Measurements from ENCODE around the gene FKBP11. TPM values are rescaled to one million over a fixed set of nuclear protein-coding genes. Genes with fewer than 3 reads are reported as not detected.
A peak's percentile ranks its signal among the peaks of the same experiment; 100 is the strongest.
"Not testable (repeated sequence)": the region's sequence is repeated elsewhere in the genome, so short reads cannot be mapped to it uniquely, and the experiment has no call there.

The FKBP11 gene
- total and polyA plus RNA-seq, 3 donors from 2014 or later = 13.4 to 22.4 (median 16.4) TPM

DNA sequence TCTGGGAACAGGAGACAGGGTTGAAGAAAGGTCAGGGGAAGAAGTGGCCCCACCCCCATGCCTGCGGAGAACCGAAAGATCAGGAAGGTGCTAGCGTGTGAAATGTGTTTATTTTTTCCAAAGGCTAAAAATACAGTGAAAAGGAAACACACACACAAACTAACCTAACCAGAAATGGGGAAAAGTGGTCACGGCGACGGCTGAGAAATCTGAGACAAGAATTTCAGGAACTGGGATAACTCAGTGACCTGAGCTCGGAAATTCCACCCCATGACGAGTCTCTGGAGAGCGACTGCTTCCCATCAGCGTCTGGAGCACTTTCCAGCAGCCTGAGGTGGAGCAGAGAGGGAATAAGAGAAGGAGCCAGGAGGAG is 43.0 kb downstream of the FKBP11 start:
- Histone ChIP-seq H3K27ac (peak overlapping the region in 1 of 2 donors; percentile 68), H3K27me3 (no peaks in the 10 kb centered on the region), H3K4me1 (peaks cover 7% of the 10 kb centered on the region), H3K9me3 (no peaks in the 10 kb centered on the region), H3K4me3 (no peak overlapping the region), H3K36me3 (ENCODE audit: low read depth, missing control alignments) (no peaks in the 10 kb centered on the region)
- TF ChIP-seq, protein P1, sequence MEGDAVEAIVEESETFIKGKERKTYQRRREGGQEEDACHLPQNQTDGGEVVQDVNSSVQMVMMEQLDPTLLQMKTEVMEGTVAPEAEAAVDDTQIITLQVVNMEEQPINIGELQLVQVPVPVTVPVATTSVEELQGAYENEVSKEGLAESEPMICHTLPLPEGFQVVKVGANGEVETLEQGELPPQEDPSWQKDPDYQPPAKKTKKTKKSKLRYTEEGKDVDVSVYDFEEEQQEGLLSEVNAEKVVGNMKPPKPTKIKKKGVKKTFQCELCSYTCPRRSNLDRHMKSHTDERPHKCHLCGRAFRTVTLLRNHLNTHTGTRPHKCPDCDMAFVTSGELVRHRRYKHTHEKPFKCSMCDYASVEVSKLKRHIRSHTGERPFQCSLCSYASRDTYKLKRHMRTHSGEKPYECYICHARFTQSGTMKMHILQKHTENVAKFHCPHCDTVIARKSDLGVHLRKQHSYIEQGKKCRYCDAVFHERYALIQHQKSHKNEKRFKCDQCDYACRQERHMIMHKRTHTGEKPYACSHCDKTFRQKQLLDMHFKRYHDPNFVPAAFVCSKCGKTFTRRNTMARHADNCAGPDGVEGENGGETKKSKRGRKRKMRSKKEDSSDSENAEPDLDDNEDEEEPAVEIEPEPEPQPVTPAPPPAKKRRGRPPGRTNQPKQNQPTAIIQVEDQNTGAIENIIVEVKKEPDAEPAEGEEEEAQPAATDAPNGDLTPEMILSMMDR (IDR thresholded peaks at IDR 0.05) = no peak
- no peak for TF ChIP-seq POLR2A (IDR thresholded peaks at IDR 0.05)
- WGBS, 2 donors = 26 to 41% methylated on average over 10 of the region's 10 CpGs
- peak; percentile 25 for DNase-seq
- intact Hi-C loops (cut with DNase I; ENCODE audit: low total_unique reads) = no loop called here

GRCh38 chr12:48881686-48882314 is 43.5 kb downstream of the FKBP11 start:
- Histone ChIP-seq H3K36me3 (ENCODE audit: low read depth, missing control alignments) (no peaks in the 10 kb centered on the region), H3K27me3 (no peaks in the 10 kb centered on the region), H3K9me3 (no peaks in the 10 kb centered on the region), H3K27ac (peak overlapping the region in 1 of 2 donors; percentile 68), H3K4me1 (peaks cover 7% of the 10 kb centered on the region), H3K4me3 (no peak overlapping the region)
- intact Hi-C loops (cut with DNase I; ENCODE audit: low total_unique reads) = no loop called here
- WGBS, 2 donors = 44 to 47% methylated on average over 9 of the region's 9 CpGs
- TF ChIP-seq, protein P1 (IDR thresholded peaks at IDR 0.05) = no peak
- TF ChIP-seq POLR2A (IDR thresholded peaks at IDR 0.05) = no peak
- no peak for DNase-seq

- no peak for DNase-seq
- intact Hi-C loops (cut with DNase I; ENCODE audit: low total_unique reads) = no loop called here
- no peak overlapping the region for H3K27ac ChIP-seq
- no peak overlapping the region for H3K4me3 ChIP-seq
- H3K27me3 ChIP-seq = no peaks in the 10 kb centered on the region
- WGBS, 2 donors = 90 to 94% methylated on average over 9 of the region's 9 CpGs
- no peak for TF ChIP-seq POLR2A (IDR thresholded peaks at IDR 0.05)
- TF ChIP-seq, protein P1 (IDR thresholded peaks at IDR 0.05) = no peak
- H3K36me3 ChIP-seq (ENCODE audit: low read depth, missing control alignments) = no peaks in the 10 kb centered on the region
- no peaks in the 10 kb centered on the region for H3K9me3 ChIP-seq
- peaks cover 7% of the 10 kb centered on the region for H3K4me1 ChIP-seq
These were observed 44.6 kb downstream of the FKBP11 start for GRCh38 chr12:48880647-48881046.

DNA sequence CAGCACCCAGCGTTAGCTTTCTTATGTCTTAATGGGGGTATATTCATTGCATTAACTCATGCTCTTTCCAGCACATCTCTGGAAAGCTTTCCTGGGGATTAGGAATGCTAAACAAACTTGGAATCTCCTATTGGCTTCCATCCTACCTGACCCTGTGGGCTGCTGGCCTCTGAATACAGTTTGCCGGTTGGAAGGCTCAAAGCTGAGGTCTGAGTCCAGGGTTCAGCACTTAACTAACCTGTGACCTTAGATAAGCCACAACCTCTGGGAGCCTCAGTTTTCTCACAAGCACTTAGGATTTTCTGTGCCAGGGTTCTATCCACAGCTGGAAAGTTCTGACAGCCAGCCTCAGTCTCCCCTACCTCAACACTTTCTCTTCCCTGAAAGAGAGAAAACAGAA is 46.7 kb downstream of the FKBP11 start:
- TF ChIP-seq, protein P1 (IDR thresholded peaks at IDR 0.05) = no peak
- no peak for TF ChIP-seq POLR2A (IDR thresholded peaks at IDR 0.05)
- no peaks in the 10 kb centered on the region for H3K9me3 ChIP-seq
- H3K27me3 ChIP-seq = no peaks in the 10 kb centered on the region
- H3K36me3 ChIP-seq (ENCODE audit: low read depth, missing control alignments) = no peaks in the 10 kb centered on the region
- DNase-seq = no peak
- no peak overlapping the region for H3K4me3 ChIP-seq
- WGBS, 2 donors = 65 to 66% methylated on average over 2 of the region's 2 CpGs
- intact Hi-C loops (cut with DNase I; ENCODE audit: low total_unique reads) = no loop called here
- H3K27ac ChIP-seq = no peak overlapping the region
- peaks cover 7% of the 10 kb centered on the region for H3K4me1 ChIP-seq

DNA sequence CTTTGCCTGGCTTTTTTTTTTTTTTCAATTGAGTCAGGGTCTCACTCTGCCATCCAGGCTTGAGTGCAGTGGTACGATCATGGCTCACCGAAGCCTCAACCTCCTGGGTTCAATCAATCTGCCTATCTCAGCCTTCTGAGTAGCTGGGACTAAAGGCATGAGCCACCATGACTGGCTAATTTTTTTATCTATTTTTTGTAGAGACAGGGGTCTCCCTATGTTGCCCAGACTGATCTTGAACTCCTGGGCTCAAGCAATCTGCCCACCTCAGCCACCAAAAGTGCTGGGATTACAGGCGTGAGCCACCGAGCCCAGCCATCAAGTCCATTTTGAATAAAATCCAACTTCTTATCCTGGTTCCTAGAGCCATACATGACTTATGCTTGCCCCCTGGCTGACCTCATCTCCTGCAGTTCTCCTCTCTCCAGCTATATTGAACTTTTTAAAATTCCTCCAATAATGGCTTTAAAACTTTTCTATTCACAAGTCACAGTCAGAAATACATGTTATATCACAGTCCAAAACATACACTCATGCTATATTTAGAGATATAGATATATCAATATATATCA is 49.3 kb downstream of the FKBP11 start:
- intact Hi-C loops (cut with DNase I; ENCODE audit: low total_unique reads) = no loop called here
- H3K9me3 ChIP-seq = no peaks in the 10 kb centered on the region
- peaks cover 4% of the 10 kb centered on the region for H3K4me1 ChIP-seq
- H3K27ac ChIP-seq = no peak overlapping the region
- no peak for TF ChIP-seq POLR2A (IDR thresholded peaks at IDR 0.05)
- TF ChIP-seq, protein P1 (IDR thresholded peaks at IDR 0.05) = no peak
- no peak overlapping the region for H3K4me3 ChIP-seq
- H3K36me3 ChIP-seq (ENCODE audit: low read depth, missing control alignments) = no peaks in the 10 kb centered on the region
- no peaks in the 10 kb centered on the region for H3K27me3 ChIP-seq
- WGBS, 2 donors = 83 to 95% methylated on average over 4 of the region's 4 CpGs
- no peak for DNase-seq

DNA sequence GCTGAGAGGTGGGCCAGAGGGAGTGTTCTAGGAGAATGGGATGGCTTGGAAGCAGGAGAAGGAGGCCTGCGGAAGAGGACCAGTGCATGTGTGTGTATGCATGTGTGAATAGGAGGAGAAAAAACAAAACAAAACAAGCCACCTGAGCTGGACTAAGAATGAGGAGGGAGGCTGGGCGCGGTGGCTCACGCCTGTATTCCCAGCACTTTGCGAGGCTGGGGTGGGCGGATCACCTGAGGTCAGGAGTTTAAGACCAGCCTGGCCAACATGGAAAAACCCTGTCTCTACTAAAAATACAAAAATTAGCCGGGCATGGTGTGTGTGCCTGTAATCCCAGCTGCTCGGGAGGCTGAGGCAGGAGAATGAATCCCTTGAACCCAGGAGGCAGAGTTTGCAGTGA is 51.8 kb downstream of the FKBP11 start:
- H3K27ac ChIP-seq; H3K4me3 ChIP-seq; intact Hi-C loops (cut with DNase I; ENCODE audit: low total_unique reads); H3K4me1 ChIP-seq; H3K9me3 ChIP-seq; H3K36me3 ChIP-seq (ENCODE audit: low read depth, missing control alignments); DNase-seq; H3K27me3 ChIP-seq: not testable (repeated sequence)
- WGBS, 2 donors = 88% methylated on average over 8 of the region's 8 CpGs

Measured in testis (tissue), 3 donors.